ENCODE data around the gene RARG. TPM values are rescaled to one million over a fixed set of nuclear protein-coding genes. Genes with fewer than 3 reads are reported as not detected.

The RARG gene
- total RNA-seq, 1 experiment from 2014 or later, result 62.0 TPM

GRCh38 chr12:53193985-53194716 is 37.9 kb downstream of the RARG start:
- no TSS peak for BruUV-seq (replicated peaks)
- Histone ChIP-seq H3K79me2 (ENCODE audit: low read length) (no peaks in the 10 kb centered on the region), H2AFZ (ENCODE audit: low read length) (no peak overlapping the region), H3K27ac (ENCODE audit: low read length) (no peak overlapping the region), H3K9me3 (ENCODE audit: low read length) (no peaks in the 10 kb centered on the region), H3K4me3 (ENCODE audit: low read length) (no peak overlapping the region), H3K36me3 (ENCODE audit: low read depth, low read length) (peaks cover 4% of the 10 kb centered on the region), H3K4me2 (ENCODE audit: low read length) (no peak overlapping the region), H3K9ac (ENCODE audit: low read length) (no peak overlapping the region), H4K20me1 (ENCODE audit: low read length) (no peaks in the 10 kb centered on the region), H3K27me3 (ENCODE audit: low read length) (no peaks in the 10 kb centered on the region), H3K4me1 (ENCODE audit: insufficient read depth, low read length) (peaks cover 10% of the 10 kb centered on the region), H3K9me2 (replicated peaks; ENCODE audit: low read length) (no peaks in the 10 kb centered on the region), H3F3A (ENCODE audit: low read length, unreplicated experiment) (no peaks in the 10 kb centered on the region)
- ATAC-seq, result no peak
- CTCF ChIA-PET, result no interaction called here
- intact Hi-C loops (cut with micrococcal nuclease), result no loop called here
- POLR2A ChIA-PET (ENCODE audit: unreplicated experiment), result no interaction called here
- TF ChIP-seq EZH2phosphoT487 (IDR thresholded peaks at IDR 0.05; ENCODE audit: borderline replicate concordance, low read length) (no peak), CTCF (conservative IDR thresholded peaks at IDR 0.05; ENCODE audit: low read depth, low read length) (no peak), EZH2 (IDR thresholded peaks at IDR 0.05; ENCODE audit: low read length, unreplicated experiment) (no peak)
- no peak for DNase-seq

DNA sequence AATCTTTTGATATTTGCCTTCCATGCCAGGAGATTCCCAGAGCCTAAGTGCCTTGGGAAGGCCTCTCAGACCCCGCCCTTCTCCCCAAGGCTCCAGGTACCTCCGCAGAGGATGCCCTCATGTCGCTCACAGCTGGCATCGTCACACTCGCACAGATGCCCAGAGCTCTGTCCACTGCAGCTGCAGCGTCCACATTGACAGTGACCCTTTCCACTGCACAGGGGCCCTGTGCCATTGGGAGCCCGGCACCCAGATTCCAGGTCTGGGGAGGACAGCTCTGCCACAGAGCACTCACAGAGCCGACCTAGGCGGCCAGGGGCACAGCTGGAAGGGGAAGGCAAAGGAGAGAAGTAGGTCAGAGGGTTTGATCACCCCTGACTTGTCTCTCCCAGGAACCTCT is 39.0 kb downstream of the RARG start:
- no peaks in the 10 kb centered on the region for H4K20me1 ChIP-seq (ENCODE audit: low read length)
- H3K27ac ChIP-seq (ENCODE audit: low read length), result no peak overlapping the region
- no peaks in the 10 kb centered on the region for H3K27me3 ChIP-seq (ENCODE audit: low read length)
- ChIA-PET CTCF (no interaction called here), POLR2A (ENCODE audit: unreplicated experiment) (no interaction called here)
- H3K4me2 ChIP-seq (ENCODE audit: low read length), result no peak overlapping the region
- no peaks in the 10 kb centered on the region for H3K9me3 ChIP-seq (ENCODE audit: low read length)
- H3K9me2 ChIP-seq (replicated peaks; ENCODE audit: low read length), result no peaks in the 10 kb centered on the region
- peaks cover 10% of the 10 kb centered on the region for H3K4me1 ChIP-seq (ENCODE audit: insufficient read depth, low read length)
- no TSS peak for BruUV-seq (replicated peaks)
- H3K4me3 ChIP-seq (ENCODE audit: low read length), result no peak overlapping the region
- H3F3A ChIP-seq (ENCODE audit: low read length, unreplicated experiment), result no peaks in the 10 kb centered on the region
- peaks cover 9% of the 10 kb centered on the region for H3K36me3 ChIP-seq (ENCODE audit: low read depth, low read length)
- H3K79me2 ChIP-seq (ENCODE audit: low read length), result no peaks in the 10 kb centered on the region
- no peak overlapping the region for H3K9ac ChIP-seq (ENCODE audit: low read length)
- no peak overlapping the region for H2AFZ ChIP-seq (ENCODE audit: low read length)
- TF ChIP-seq EZH2phosphoT487 (IDR thresholded peaks at IDR 0.05; ENCODE audit: borderline replicate concordance, low read length) (no peak), EZH2 (IDR thresholded peaks at IDR 0.05; ENCODE audit: low read length, unreplicated experiment) (no peak), CTCF (conservative IDR thresholded peaks at IDR 0.05; ENCODE audit: low read depth, low read length) (no peak)
- intact Hi-C loops (cut with micrococcal nuclease), result no loop called here
- ATAC-seq (no peak), DNase-seq (no peak)

- ATAC-seq (no peak), DNase-seq (no peak)
- Histone ChIP-seq H3K9me3 (ENCODE audit: low read length) (no peaks in the 10 kb centered on the region), H3F3A (ENCODE audit: low read length, unreplicated experiment) (no peaks in the 10 kb centered on the region), H3K9me2 (replicated peaks; ENCODE audit: low read length) (no peaks in the 10 kb centered on the region), H2AFZ (ENCODE audit: low read length) (no peak overlapping the region), H4K20me1 (ENCODE audit: low read length) (no peaks in the 10 kb centered on the region), H3K36me3 (ENCODE audit: low read depth, low read length) (peaks cover 14% of the 10 kb centered on the region), H3K4me1 (ENCODE audit: insufficient read depth, low read length) (peaks cover 10% of the 10 kb centered on the region), H3K4me3 (ENCODE audit: low read length) (no peak overlapping the region), H3K27ac (ENCODE audit: low read length) (no peak overlapping the region), H3K4me2 (ENCODE audit: low read length) (no peak overlapping the region), H3K79me2 (ENCODE audit: low read length) (no peaks in the 10 kb centered on the region), H3K27me3 (ENCODE audit: low read length) (no peaks in the 10 kb centered on the region), H3K9ac (ENCODE audit: low read length) (no peak overlapping the region)
- CTCF ChIA-PET, result no interaction called here
- intact Hi-C loops (cut with micrococcal nuclease), result no loop called here
- POLR2A ChIA-PET (ENCODE audit: unreplicated experiment), result no interaction called here
- no TSS peak for BruUV-seq (replicated peaks)
- TF ChIP-seq EZH2phosphoT487 (IDR thresholded peaks at IDR 0.05; ENCODE audit: borderline replicate concordance, low read length) (no peak), CTCF (conservative IDR thresholded peaks at IDR 0.05; ENCODE audit: low read depth, low read length) (no peak), EZH2 (IDR thresholded peaks at IDR 0.05; ENCODE audit: low read length, unreplicated experiment) (no peak)
Observed at GRCh38 chr12:53192531-53193021, 39.4 kb downstream of the RARG start.

Data from PC-3 (cell line).